ENCODE results near the gene SYNGR2.

- no peak for TF ChIP-seq CTCF (IDR thresholded peaks at IDR 0.05)
- no peak for TF ChIP-seq POLR2A (IDR thresholded peaks at IDR 0.05; ENCODE audit: low read depth)
Observed at GRCh38 chr17:78148286-78149016, 19.9 kb upstream of the SYNGR2 start.
